ENCODE results near the gene RARA.

GRCh38 chr17:40360091-40360490 lies 51.1 kb downstream of the RARA start:
- TF ChIP-seq POLR2A (IDR thresholded peaks at IDR 0.05; ENCODE audit: low read depth, low read length) = no peak
- TF ChIP-seq POLR2AphosphoS5 (IDR thresholded peaks at IDR 0.05; ENCODE audit: low read depth, low read length) = no peak
- TF ChIP-seq TAF1 (IDR thresholded peaks at IDR 0.05; ENCODE audit: borderline replicate concordance, low read depth, low read length) = no peak
